OCI-LY3 (cell line): ENCODE measurements around the gene ZDHHC21.

Source experiments
- CTCF ChIP-seq: fragments of 200-600, 300-600 bp; sonication (generic); IDR thresholded peaks from 2 replicates; pipeline ENCODE4 v1.5.1; 2014; ENCODE audit warnings: antibody characterized with exemption, low read length, low read depth
- EZH2phosphoT487 ChIP-seq: fragments of 200-600 bp; shearing (Covaris generic); IDR thresholded peaks from 2 replicates; pipeline ENCODE4 v1.6.1; 2018; ENCODE audit warnings: antibody characterized with exemption, mixed run types, low read depth

- TF ChIP-seq CTCF (no peak), EZH2phosphoT487 (no peak)
Observed at GRCh38 chr9:14677872-14678271, 15.4 kb downstream of the ZDHHC21 start.
